ENCODE results near the gene TTC19.

DNA sequence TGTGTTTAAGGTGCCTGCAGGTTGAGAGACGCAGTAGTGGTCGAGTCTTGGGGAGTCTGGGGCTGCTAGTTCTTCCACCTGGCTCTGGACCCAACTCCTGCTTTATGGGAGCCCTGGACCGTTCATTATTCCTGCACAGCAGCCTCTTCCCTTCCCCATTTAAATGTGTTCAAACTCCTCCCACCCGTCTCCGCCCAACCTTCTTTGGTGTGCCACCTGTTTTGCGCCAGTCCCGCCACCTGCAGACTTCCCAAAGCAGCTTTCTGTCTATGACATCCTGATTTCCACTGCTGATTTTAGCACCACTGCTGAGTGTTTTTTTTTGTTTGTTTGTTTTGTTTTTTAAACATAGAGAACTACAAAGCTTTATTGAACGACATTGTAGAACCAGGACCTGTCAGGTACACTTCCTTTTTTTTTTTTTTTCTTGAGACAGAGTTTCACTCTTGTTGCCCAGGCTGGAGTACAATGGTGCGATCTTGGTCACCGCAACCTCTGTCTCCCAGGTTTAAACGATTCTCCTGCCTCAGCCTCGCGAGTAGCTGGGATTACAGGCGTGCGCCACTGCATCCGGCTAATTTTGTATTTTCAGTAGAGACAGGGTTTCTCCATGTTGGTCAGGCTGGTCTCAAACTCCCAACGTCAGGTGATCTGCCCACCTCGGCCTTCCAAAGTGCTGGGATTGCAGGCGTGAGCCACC is 41.9 kb upstream of the TTC19 start:
- TF ChIP-seq, protein P1, sequence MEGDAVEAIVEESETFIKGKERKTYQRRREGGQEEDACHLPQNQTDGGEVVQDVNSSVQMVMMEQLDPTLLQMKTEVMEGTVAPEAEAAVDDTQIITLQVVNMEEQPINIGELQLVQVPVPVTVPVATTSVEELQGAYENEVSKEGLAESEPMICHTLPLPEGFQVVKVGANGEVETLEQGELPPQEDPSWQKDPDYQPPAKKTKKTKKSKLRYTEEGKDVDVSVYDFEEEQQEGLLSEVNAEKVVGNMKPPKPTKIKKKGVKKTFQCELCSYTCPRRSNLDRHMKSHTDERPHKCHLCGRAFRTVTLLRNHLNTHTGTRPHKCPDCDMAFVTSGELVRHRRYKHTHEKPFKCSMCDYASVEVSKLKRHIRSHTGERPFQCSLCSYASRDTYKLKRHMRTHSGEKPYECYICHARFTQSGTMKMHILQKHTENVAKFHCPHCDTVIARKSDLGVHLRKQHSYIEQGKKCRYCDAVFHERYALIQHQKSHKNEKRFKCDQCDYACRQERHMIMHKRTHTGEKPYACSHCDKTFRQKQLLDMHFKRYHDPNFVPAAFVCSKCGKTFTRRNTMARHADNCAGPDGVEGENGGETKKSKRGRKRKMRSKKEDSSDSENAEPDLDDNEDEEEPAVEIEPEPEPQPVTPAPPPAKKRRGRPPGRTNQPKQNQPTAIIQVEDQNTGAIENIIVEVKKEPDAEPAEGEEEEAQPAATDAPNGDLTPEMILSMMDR (IDR thresholded peaks at IDR 0.05) = no peak
- TF ChIP-seq POLR2A (IDR thresholded peaks at IDR 0.05) (no peak), EP300 (IDR thresholded peaks at IDR 0.05) (no peak), POLR2AphosphoS5 (IDR thresholded peaks at IDR 0.05) (no peak)

Measured in upper lobe of left lung (tissue), 4 donors.